Suppressor macrophage treated with lipopolysaccharide for 1 hour (primary cell): ENCODE results near the gene SOBP.

Source experiments
- DNase-seq, 3 donors: peaks; one replicate each; pipeline ENCODE4 v3.0.0-alpha.2; 2020 to 2022

Gene SOBP

DNA sequence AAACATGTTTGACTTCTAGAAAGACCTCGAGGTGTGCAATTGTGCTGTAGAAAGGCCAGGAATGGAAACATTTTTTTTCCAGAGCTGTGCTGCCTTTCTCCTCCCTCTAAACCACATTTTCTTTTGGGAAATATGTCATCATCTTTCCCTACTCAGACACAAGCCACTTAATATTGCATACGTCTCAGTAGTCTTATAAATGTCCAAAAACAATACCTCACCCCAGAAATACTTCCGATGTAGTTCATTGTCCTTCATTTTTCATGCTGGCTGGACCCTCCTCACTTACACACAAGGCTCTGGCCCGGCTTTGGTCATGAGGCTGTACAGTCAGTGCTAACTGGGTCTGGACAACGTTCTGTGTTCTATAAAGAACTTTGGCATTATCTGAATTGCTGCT lies 207.8 kb downstream of the SOBP start:
- DNase-seq = no peak

- DNase-seq = no peak
Observed at GRCh38 chr6:107698146-107698545, 208.2 kb downstream of the SOBP start.

- DNase-seq = no peak
Observed at GRCh38 chr6:107699254-107699653, 209.3 kb downstream of the SOBP start.

DNA sequence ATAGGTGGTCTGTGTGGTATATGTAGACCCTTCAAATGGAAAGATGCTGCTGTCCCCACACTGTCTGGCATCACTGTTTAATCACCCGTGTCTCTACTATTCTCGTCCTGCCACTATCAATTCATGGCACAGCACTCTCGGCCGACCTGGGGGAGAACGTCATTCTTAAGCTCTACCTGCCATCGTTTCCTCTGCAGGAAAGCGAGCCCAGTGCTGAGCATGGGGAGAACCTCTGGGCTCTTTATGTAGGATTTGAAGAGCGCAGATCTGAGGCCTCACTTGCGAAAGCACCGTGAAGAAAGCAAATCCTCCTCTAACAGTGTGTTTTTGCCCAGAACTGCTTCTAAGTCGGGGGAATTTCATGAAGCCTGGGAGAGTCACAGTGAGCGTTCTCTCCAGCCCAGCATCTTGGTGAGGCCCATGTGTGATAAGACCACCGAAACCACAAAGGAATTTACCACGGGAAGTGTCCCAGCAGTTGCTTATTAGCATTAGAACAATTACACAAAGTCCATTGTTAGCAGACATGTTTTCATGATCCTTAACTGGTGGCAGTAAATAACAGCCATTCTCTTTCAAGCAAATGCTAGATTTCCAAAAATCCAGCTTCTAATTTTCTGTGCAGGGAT lies 209.9 kb downstream of the SOBP start:
- DNase-seq = no peak

DNA sequence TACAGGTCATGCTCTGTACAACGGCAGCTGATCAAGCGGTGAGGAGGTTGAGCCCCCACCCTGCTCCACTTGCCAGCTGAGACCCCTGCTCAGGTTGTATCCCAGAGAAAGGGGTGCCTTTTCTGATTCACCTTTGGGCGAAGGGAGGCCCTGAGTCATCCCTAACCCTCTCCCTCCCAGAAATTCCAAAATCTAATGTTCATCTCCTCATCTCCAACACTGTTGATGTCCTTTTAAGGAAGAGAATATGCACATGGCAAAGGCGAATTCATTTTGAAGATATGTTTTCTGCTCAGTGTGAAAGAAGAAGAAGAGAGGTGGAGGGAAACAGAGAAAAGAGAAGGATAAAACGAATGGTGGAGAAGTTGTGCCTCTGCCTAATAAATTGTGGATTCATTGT lies 213.7 kb downstream of the SOBP start:
- DNase-seq = no peak

DNA sequence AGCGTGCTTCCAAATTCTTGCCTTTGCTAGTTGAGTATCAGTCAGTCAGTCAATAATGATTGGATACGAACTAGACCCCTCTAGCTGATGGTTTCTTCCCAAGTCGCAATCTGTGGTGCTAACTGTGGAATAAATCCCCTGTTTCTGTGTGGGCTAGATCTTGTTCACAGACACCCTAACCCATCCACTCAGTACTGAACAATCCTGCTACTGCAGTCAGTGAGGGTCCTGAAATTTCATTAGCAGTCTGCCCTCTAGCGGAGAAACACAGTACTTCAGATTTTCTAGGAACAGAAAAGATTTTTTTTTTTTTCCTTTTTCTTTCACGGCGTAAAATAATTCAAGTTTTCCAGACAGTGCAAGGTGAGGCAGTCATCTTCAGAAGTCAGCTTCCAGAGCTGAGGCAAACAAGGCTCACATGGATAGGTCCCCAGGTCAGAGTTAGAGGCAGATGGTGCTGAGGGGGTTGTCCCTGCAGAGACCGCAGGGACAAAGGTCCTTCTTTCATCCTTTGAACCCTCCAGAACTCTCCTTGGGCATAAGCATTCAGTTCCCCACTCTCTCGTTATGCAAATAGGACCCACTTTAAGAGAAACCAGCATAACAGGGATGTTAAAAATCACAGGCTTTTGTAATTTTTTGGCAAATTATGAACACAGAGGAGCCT lies 214.6 kb downstream of the SOBP start:
- DNase-seq = peak; percentile 58 to 63 (median 60)

- no peak for DNase-seq
Observed at GRCh38 chr6:107706516-107707115, 216.7 kb downstream of the SOBP start.

DNA sequence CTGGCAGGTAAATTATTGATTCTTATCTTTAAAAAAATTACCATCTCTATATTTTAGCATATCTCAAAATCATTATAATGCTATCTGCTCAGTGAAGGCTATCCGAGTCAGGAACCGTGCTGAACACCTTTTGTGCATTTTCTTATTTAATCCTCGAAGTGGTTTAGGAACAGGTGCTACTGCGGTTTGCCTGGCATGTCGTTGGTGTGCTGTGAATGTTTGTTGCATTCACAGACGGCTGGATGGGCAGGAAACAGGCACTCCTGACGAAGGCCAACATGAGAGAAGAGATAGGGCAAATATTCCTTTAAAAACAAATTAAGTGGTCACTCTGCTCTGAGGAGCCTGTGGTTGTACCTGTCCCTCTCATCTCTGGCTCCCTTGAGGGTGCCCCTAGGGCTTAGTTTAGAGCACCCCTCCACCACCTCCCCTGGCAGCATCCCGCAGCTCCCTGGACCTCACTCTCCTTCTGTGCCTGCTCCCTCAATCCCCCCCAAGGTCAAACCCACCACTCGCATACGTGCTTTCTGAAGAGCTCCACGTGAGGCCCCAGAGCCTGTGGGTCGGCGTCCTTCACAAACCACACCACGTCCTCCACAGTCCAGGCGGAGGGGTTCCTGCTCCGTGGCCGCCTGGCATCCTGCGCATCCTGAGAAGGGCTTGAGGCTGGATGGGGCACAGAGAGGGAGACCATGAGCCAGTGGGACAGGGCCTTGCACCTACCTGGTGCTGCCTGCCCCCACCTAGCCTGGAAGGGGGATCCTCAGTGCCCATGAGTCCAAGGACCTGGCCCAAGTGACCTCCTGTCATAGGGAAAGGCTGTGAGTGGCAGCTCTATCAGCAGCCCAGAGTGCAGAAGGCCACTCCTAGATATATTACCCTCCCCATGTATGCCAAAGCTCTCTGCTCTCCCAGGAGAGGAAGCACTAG lies 217.7 kb downstream of the SOBP start:
- DNase-seq = no peak

DNA sequence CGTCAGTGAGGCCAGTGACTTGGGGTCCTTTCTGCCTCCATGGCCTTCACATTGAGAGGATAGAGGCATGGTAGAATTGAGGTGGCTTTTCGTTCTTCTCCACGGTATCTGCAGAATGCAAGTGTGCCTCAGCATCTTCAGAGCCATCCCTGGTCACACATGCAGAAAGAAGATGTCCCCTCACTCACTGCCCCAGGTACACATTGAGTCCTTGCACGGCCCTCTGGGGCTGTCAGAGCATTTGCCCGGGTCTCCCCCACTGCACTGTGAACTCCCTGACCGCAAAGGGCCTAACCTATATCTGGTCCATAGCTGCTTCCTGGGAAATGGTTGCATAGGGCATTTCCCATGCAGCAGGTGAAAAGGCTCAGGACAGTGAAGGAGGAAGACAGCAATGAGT lies 218.5 kb downstream of the SOBP start:
- no peak for DNase-seq

DNA sequence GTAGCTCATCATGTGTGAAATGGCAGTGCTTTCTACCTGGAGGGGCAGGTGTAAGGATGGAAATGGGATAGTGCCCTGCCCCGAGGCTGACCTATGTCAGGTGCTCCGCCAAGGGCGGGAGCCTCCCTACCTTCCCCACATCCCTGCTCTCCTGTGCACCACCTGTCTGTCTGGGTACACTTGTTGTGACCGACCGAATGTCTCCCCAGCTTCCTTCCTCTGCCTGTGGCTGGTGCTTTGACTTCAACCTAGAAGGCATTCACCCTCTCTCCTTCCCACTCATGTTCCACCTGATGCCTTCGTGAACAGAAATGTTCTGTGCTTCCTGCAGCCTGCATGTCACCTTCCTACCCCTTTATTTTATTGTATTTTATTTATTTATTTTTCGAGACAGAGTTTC lies 219.4 kb downstream of the SOBP start:
- no peak for DNase-seq
